ENCODE measurements around the gene GMEB2.
"Not testable (repeated sequence)": the region's sequence is repeated elsewhere in the genome, so short reads cannot be mapped to it uniquely, and the experiment has no call there.

GMEB2 gene

DNA sequence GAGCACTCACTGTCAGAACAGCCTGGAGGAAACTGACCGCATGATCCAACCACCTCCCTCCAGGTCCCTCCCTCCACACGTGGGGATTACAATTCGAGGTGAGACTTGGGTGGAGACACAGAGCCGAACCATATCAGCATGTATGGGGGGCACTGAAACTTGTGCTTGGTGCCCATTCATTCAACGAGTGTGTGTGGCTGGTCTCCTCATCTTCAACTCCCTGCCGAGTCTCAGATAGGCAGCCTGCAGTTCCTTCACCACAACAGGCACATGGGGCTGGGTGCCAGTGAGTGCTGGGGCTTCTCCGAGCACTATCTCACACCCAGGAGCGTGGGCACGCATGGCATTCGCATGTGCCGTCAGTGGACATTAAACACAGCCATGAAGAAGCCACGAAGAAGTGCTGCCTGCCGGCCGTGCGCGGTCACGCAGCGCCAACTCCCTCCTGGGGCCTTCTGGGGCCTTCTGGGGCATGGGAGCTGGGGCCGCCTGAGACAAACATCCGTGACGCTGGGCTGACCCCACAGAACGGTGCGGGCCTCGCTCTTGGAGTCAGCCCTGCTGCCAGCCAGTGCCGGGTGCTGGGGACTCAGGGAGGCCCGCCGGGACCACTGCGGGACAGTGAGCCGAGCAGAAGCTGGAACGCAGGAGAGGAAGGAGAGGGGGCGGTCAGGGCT, 30.5 kb upstream of the GMEB2 start:
- no peak for DNase-seq

GRCh38 chr20:63656451-63656850, 29.6 kb upstream of the GMEB2 start:
- no peak for DNase-seq

- no peak for DNase-seq
Observed at GRCh38 chr20:63655249-63655648, 28.3 kb upstream of the GMEB2 start.

- DNase-seq, result no peak
Observed at GRCh38 chr20:63653974-63654668, 27.2 kb upstream of the GMEB2 start.

DNA sequence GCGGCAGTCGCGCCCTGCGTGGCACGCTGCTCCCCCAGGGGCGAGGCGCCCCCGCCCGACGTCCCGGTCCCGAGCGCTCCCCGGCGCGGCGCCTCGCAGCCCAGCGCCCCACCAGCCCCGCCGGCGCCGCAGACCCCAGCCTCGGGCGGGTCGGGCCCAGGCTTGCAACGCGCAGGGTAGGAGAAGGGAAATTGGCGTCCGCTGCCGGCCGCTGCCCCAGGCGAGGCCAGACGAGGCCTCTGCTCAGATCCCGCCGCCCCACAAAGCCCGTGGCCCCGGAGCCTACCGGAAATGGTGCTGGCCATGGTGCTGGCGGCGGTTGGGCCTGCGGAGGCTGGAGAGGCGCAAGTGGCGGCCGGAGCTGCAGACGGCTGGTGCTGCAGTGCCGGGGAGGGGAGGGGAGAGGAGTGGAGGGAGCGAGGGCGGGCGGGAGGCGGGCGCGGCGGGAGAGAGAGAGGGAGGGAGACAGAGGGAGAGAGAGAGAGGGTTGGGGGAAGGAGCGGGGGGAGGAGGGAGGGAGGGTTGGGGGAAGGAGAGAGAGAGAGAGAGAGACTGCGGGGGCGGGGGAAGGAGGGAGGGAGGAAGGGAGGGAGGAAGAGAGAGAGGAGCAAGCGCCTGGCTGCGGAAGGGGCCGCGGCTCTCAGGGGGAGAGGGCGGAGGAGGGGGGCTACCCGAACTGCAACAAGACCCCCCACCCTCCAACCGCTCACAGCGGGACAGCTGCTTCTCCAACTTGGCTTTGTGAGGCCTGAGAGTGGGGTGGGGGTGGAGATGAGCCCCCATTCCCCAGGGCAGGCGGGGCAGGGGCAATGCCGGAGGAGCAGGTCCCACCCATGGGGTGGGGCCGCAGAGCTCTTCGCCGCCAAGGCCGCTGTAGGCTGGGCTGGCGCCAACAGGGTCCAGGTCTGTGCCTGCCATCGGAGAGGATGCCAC, 26.4 kb upstream of the GMEB2 start, which contains the start of gene STMN3:
Gene STMN3 (minus strand): TSS at position 384 of the 933 bp plus-strand sequence. CDS start 79 bp downstream, at position 305.
- peak; percentile 74 for DNase-seq

- DNase-seq, result no peak
Observed at GRCh38 chr20:63652192-63652980, 25.5 kb upstream of the GMEB2 start.

DNA sequence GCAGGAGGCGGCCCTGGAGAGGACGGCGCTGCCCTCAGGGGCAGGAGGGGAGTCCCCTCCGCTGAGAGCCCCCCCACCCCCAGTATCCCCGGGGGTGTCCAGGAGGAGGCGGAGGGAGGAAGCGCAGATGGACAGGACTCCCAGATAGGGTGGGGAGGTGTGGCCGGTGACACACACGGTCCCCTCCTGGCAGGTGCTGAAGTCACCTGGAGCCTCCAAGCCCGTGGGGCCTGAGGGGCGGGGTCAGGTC, 25.0 kb upstream of the GMEB2 start:
- peak; percentile 25 for DNase-seq

GRCh38 chr20:63650486-63650885, 23.6 kb upstream of the GMEB2 start:
- DNase-seq, result not testable (repeated sequence)

GRCh38 chr20:63648895-63649589, 22.1 kb upstream of the GMEB2 start:
- no peak for DNase-seq

GRCh38 chr20:63648190-63648589, 21.3 kb upstream of the GMEB2 start:
- no peak for DNase-seq

DNA sequence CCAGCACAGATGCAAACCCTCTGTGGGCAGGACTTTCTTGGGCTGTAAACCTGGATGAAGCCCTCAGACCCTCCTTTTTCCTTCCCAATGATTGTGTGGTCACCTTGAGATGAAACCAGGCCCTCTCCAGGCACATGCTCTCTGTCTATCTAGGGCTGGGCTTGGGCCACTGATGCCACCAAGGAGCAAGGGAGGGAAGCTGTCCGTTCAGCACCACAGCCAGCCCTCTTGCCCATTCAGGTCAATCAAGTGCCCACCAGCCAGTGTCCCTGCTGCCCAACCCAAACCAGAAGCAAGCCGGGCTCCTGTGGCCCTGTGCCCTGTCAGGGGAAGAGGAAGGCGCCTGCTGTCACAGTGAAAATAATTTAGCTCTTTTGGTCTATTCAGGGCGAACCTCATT, 18.3 kb upstream of the GMEB2 start:
- no peak for DNase-seq

DNA sequence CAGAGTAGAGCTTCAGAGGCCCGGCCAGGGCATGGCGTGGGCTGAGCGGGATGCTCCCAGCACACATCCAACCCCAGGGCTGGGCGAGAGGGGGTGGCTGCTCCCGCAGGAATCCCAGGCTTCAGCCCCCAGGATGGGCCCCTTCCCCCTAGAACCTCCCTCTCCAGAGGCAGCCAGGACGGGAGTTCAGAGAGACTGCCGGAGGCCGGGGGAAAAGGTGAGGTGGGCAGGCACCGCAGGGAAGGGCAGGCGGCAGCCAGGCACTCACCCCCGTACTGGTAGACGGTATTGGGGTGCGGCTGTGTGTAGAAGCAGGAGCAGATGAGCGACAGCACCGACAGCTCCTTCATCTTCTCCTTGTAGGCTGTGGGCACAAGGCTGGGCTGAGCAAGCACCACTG, 17.0 kb upstream of the GMEB2 start:
- DNase-seq, result no peak

GRCh38 chr20:63643499-63643898, 16.6 kb upstream of the GMEB2 start:
- no peak for DNase-seq

DNA sequence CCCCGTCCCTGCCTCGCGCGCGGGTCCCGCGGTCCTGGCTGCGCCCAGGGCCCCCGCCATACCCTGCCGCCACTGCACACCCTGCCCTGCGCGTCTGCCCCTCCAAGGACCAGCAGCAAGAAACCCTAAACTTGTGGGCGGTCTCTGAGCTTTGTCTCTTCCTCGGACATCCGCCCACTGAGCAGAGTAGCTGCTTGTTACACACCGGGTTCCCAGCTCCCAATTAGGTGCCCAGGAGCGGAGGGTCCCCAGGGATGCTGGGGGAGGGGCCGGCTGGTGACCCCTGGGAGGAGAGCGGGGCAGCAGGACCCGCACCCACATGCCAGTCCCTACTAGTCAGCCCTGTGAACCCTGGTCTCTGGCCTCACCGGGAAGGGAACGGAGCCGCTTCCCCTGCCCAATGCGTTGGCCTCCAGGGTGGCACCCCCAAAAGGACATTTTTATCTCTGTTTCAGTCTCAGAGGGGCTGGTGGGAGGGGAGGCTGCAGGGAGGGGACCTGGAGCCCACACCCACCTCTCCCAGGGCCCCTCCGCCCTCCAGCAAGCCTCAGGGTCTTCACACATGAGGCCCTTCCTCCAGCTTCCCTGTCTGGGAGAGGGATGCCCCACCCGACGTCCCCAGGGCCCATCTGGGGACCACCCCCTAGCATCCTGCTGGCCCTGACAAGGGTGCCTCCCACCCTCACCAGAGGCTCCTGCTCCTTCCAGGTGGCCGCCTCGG, 15.8 kb upstream of the GMEB2 start:
- no peak for DNase-seq

- peak; percentile 97 for DNase-seq
Observed at GRCh38 chr20:63641792-63642523, 15.1 kb upstream of the GMEB2 start.

GRCh38 chr20:63641146-63641791, 14.4 kb upstream of the GMEB2 start:
- peak; percentile 66 for DNase-seq

GRCh38 chr20:63640686-63641085, 13.8 kb upstream of the GMEB2 start:
- not testable (repeated sequence) for DNase-seq

DNA sequence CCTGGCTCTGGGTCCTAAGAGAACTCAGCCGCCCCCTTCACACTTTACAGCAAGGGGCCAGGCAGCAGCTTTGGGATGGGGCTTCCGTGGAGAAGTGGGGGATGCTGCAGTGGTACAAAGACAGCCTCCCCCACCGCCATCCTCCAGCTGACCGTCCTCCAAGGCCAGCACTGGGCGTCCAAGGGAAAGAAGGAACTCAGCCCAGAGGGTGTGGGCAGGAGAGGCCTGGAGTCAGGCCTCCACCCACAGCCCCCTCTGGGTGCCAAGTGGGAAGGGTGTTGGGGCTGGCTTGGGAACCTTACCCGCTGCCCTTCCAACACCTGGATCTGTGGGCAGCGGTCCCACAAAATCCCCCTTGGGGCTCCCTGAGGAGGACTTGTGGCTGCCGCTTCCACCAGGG, 13.2 kb upstream of the GMEB2 start:
- DNase-seq, result no peak

DNA sequence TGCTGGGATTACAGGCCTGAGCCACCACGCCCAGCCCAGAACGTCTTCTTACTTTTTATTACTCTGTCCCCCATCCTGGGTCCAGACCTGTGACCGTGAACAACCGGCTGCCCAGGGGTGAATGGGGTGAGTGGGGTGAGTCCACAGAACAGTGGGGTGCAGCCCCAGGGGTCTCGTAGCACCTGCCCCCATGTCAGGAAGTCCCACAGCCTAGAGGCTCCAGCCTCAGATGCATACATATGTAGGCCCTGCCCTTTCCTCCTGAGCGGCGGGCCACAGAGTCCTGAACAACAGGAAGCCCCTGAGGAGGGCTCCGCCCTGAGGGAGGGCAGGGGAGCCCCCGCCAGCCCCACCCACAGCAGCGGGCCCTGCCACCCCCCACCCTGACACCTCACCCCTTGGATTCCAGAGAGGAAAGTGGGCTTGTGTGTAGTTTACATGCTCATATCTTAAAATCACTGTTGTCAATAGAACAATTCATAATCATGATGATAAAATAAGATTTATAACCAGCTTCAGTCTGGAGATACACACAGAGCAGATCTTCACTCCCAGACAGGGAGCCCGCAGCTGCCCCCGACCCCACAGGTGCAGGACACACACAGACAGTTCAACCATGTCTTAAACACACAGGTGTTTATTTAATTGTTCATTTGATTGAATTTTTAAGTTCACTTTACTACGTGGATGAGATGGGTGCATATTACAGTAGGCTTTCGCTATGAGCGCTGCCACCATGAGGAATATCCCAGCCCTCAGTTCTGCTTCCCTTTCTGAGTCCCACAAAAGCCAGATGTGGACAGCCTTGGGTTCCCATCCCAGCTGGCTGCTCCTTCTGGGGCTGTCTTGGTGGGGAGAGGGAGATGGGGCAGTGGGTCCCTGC, 12.4 kb upstream of the GMEB2 start:
- DNase-seq, result peak; percentile 91
